ENCODE measurements around the gene AGTPBP1.
A peak's percentile ranks its signal among the peaks of the same experiment; 100 is the strongest.
"Not testable (repeated sequence)": the region's sequence is repeated elsewhere in the genome, so short reads cannot be mapped to it uniquely, and the experiment has no call there.

The AGTPBP1 gene, protein sequence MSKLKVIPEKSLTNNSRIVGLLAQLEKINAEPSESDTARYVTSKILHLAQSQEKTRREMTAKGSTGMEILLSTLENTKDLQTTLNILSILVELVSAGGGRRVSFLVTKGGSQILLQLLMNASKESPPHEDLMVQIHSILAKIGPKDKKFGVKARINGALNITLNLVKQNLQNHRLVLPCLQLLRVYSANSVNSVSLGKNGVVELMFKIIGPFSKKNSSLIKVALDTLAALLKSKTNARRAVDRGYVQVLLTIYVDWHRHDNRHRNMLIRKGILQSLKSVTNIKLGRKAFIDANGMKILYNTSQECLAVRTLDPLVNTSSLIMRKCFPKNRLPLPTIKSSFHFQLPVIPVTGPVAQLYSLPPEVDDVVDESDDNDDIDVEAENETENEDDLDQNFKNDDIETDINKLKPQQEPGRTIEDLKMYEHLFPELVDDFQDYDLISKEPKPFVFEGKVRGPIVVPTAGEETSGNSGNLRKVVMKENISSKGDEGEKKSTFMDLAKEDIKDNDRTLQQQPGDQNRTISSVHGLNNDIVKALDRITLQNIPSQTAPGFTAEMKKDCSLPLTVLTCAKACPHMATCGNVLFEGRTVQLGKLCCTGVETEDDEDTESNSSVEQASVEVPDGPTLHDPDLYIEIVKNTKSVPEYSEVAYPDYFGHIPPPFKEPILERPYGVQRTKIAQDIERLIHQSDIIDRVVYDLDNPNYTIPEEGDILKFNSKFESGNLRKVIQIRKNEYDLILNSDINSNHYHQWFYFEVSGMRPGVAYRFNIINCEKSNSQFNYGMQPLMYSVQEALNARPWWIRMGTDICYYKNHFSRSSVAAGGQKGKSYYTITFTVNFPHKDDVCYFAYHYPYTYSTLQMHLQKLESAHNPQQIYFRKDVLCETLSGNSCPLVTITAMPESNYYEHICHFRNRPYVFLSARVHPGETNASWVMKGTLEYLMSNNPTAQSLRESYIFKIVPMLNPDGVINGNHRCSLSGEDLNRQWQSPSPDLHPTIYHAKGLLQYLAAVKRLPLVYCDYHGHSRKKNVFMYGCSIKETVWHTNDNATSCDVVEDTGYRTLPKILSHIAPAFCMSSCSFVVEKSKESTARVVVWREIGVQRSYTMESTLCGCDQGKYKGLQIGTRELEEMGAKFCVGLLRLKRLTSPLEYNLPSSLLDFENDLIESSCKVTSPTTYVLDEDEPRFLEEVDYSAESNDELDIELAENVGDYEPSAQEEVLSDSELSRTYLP

DNA sequence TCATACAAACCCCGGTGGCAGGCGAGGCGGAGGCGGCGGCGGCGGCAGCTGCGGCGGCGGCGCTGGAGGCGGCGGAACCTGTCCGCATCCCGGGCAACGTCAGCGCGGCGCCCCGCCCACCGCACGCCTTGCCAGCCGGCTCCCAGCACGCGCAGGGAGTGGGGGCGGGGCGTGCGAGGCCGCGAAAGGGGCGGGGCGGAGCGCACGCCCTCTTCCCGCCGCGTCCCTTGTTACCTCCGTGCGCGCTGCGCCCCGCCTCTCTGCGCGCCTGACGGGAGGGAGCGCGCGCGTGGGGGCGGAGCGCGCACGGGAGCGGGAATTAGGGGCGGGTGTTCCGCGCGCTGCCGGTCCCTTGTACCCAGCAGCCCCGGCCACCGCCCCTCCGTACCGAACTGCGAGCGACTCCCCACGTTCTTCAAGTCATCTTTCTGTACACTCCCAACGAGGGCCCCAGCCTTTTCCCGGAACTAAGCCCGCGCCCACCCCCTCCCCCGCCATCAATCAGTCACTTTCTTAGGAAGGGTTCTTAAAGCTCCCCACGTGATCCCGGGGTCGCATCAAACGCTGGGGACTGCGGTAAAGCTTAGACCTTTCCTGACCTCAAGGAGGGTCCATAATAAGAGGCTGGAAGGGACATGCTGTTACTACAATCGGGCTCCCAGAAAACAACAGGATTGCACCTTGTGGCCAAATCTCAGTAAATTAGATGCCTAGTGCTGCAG is at the start of gene AGTPBP1:
Gene AGTPBP1 (minus strand): TSS at position 80 of the 722 bp plus-strand sequence. CDS start 29,421 bp downstream, outside the sequence.
- DNase-seq (ENCODE audit: low spot score), result peak; percentile 95

DNA sequence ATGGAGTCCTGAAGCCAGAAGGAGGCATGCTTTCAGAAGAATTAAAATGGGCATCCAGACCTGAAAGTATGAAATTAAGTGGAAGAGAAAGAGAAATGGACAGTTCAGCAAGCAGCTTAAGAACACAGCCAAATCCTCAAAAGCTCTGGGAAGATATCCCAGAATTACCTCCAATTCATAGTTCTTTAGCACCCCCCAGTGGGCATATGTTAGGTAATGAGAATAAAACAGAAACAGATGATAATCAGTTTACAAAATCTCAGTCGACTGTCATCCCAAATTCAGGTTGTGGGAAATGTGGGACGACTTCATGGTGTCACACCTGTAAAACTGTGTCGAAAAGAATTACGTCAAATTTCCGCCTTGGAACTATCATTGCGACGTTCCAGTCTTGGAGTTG is 44.4 kb upstream of the AGTPBP1 start:
- DNase-seq (ENCODE audit: low spot score), result not testable (repeated sequence)

DNA sequence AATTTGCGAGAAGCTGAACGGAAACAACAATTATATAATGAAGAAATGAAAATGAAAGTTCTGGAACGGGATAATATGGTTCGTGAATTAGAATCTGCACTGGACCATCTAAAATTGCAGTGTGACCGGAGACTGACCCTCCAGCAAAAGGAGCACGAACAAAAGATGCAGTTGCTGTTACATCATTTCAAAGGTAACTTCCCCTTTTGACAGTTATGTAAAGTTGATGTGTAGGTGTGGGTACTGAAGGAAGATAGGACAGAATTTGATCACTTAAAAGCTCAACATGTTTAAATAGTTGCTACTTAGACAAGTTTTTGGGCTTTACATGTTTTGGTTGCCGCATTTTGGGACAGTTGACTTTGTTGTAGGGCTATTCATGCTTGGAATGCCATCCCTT is 32.1 kb upstream of the AGTPBP1 start:
- not testable (repeated sequence) for DNase-seq (ENCODE audit: low spot score)

DNA sequence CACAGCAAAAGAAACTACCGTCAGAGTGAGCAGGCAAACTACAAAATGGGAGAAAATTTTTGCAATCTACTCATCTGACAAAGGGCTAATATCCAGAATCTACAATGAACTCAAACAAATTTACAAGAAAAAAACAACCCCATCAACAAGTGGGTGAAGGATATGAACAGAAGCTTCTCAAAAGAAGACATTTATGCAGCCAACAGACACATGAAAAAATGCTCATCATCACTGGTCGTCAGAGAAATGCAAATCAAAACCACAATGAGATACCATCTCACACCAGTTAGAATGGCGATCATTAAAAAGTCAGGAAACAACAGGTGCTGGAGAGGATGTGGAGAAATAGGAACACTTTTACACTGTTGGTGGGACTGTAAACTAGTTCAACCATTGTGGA is 20.0 kb upstream of the AGTPBP1 start:
- not testable (repeated sequence) for DNase-seq (ENCODE audit: low spot score)

DNA sequence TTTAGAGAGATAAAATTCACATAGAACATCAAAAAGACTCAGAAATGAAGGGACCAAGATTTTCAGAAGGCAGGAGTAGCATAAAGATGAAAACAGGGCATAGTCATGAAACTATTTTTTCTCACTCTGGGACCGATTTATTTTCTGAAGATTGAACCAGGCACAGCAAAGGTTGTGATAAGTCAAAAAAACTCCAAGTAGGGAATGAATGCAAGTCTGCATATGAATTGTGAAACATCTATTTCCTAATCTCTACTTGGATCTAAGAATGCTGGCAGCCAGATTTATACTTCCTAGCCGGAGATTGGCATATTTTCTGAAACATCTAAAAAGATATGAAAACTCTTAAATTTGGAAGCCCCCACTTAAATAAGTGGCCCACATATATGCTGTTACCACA is 16.0 kb upstream of the AGTPBP1 start:
- DNase-seq (ENCODE audit: low spot score), result not testable (repeated sequence)

DNA sequence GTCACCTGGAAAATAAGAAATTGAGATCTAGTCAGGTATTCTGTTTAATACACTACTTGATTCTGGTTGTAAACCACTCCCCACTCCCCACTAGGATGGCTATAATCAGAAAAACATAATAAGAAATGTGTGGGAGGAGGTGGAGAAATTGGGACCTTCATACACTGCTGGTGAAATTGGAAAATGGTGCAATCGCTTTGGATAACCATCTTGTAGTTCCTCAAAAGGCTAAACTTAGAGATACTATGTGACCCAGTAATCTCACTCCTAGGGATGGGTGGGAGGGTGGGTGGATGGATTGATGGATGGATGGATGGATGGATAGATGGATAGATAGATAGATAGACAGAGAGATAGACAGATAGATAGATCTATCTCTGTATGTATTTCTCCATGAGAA is 14.5 kb upstream of the AGTPBP1 start:
- not testable (repeated sequence) for DNase-seq (ENCODE audit: low spot score)

DNA sequence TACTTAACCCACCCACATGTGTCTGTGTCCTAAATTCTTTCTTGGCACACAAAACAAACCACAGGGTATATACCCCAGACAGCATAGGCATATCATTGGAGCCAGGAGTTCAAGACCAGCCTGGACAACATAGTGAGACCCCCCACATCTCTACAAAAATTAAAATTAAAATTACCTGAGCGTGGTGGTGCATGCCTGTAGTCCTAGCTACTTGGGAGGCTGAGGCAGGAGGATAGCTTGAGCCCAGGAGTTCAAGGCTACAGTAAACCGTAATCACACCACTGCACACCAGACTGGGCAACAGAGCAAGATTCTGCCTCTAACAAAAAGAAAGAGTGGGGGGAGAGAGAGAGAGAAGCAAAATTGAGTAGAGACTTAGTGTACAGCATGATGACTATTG is 4.6 kb upstream of the AGTPBP1 start:
- DNase-seq (ENCODE audit: low spot score), result no peak

DNA sequence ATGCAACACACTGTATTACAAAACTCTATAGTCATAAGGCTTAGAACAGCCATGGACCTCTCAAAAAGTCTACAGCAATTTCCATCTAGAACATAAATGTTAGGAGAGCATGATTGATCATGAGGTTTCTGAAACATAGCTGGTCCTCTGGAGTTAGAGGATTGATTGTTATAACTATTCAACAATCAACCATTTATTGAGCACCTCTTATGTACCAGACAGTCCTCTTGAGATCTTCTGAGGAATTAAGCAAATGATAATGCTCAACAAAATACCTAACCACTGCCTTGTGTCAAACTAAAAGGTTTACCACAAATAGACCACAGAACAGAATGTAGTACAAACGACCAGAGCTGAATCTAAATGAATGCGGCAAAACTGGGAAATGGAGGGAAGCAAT is 3.4 kb upstream of the AGTPBP1 start:
- DNase-seq (ENCODE audit: low spot score), result no peak

DNA sequence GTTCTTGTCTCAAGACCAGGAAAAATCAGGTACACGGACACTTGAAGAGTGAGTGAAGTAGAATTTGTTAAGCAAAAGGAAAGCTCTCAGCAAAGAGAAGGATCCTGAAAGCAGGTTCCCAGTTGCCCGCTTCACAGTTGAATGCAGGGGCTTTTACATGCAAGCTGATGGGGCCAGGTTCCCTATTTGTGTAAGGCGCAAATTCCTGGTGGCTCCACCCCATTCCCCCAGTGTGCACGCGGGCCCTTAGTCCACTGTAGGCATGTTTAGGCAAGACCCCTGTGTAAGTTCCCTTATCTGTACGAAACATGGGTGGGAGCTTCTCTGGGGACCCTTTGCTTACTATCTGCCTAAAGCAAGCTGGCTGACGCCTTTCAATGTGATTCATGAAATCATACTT is 2.7 kb upstream of the AGTPBP1 start:
- no peak for DNase-seq (ENCODE audit: low spot score)

DNA sequence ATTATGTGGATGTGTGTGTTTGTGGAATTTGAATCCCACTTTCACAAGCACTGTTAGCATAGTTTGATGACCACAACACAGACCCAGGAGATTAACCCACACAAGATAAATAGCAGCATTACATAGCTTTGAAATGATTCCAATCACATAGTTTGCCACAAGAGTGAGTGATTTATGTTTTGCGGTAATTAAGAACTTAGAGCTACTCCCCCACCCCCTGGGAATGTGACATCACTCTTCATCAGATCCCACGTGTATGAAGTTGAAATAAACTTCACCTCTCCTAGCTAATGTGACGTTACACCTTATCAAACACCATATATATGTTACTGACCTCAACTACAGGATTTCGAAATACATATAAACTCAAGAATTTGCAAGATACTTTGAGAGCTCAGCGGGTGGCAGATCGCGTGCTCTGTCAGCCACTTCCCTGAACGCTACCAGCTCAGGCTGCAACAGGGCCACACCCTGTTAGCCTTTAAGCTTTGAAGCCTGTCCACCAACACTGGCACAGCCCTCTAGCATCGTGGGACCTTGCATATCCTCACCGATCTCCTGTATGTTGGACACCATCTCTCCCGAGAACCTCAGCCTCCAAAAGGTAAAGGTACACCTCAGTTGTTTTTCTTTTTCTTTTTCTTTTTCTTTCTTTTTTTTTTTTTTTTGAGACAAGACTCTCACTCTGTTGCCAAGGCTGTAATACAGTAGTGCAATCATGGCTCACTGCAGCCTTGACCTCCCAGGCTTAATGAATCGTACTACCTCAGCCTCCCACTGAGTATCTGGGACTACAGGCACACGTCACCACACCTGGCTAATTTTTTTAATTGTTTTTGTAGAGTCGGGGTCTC is 1.7 kb upstream of the AGTPBP1 start:
- DNase-seq (ENCODE audit: low spot score), result peak; percentile 84

DNA sequence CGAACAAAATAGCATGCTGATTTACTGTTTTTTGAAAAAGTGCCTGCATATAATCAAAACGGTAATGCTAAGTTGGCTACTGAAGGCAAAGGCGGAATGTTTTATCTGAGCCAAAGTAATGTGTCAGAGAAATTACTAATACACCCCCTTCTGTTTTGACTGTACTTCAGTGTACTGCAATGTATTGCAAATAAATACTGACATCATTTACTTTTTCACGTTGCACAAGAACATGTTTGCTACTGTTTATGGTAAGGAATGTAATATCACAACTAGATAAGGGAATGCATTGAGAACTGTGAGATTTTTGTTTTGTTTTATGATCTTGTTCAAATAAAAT is 813 bp upstream of the AGTPBP1 start:
- peak; percentile 30 for DNase-seq (ENCODE audit: low spot score)

DNA sequence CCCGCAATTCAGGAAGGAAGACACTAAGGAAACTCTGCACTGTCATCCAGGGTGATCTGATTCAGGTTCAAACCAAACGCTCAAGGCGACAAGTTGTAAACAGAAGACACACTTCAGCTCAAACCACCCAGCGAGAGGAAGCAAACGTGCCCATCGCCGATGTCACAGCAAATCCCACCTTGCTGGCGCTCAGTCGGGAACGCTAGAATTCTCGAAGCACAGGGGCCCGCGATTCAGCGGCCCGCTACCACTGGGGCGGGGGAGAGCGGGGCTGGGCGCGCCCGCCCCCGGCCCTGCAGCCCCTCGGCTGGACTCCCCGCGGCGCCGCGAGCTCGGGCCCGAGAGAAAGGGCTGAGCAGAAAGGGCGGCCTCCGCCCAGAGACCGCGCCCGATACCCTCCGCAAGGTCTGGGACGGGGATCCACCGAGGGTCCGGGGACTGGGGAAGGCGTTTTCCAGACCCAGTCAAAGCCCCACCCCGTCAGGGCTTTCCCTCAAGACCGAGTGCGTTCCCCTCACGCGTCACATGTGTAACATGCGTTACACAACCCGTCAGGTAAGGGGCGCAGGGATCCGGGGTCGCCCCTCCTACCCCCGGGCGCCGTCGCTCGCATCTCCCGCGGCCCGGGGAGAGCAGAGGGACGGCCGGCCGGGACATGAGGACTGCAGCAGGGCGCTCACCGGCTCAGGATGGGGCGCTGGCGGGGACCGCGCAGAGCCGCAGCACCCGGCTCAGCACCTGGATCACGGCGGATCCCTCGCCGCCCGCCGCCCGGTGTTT is 469 bp downstream of the AGTPBP1 start:
- peak; percentile 49 for DNase-seq (ENCODE audit: low spot score)

DNA sequence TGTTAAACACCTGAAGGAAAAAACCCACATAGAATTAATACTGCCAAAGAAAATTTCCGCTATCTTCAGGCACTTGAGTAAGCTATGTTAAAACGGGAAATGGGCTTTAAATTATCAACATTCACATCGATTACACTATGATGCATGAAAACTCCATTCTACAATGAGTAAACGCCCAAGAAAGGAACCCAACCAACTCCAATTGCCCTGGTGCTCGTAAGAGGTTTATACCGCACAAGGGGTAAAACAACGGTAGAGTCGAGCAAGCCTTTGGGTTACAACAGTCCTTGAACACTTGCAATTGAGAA is 1.0 kb downstream of the AGTPBP1 start:
- no peak for DNase-seq (ENCODE audit: low spot score)

DNA sequence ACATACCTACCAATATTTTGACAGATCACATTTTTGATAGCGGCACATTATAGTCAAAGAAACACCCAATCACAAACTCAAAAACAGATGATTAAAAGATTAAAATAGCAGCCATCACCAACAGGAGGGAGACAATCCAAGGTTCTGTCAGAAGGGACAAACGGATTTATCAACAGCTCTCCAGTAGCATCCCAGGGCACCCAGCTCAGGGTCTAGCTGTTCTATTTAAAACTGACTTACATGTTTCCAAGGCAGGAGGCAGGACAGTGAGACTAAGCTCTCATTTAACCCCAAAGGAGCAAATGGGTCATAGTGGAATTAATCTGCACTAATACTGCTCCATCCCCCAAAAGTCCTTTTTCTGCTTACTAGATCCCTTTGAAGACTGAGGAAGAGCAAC is 3.2 kb downstream of the AGTPBP1 start:
- DNase-seq (ENCODE audit: low spot score), result no peak

DNA sequence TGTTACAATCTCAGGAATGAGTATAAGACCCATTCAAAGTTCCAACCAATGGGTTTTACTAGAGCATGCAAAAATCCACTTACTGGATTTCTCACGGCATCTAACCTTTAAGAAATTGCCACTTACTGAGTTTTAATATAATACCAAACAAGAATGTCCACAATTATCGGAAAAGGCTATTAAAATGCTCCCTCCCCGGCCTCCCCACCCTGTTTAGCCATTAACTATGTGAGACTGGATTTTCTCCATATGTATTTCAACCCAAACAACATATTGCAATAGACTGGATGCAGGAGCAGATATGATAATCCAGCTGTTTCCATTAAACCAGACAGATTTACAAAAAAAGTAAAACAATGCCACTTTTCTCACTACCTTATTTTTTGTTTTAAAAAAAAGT is 4.1 kb downstream of the AGTPBP1 start:
- no peak for DNase-seq (ENCODE audit: low spot score)

DNA sequence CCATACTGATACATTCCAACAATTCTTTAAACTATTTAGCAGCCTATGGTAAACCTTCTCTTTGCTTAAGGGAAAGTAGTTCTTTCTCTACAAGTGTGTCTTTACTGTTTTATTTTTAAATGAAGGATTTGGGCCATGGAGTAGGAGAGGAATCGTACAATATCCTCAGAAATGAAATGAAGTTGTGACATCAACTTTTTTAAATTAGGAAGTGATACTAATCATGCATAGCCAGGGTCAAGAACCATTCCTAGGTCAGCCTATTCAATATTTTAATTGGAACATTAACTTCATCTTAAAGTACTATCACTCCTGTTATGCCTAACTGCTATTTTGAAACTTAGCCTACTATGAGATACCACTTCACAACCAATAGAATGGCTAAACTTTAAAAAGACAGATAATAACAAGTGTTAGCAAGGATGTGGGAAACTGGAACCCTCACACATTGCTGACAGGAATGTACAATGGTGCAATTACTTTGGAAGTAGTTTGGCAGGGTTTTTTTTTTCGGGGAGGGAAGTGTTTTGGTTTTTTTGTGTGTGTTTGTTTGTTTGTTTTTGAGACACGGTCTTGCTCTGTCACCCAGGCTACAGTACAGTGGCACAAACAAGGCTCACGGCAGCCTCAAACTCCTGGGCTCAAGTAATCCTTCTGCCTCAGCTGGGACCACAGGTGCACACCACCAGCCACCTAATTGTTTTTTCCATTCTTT is 10.7 kb downstream of the AGTPBP1 start:
- no peak for DNase-seq (ENCODE audit: low spot score)

DNA sequence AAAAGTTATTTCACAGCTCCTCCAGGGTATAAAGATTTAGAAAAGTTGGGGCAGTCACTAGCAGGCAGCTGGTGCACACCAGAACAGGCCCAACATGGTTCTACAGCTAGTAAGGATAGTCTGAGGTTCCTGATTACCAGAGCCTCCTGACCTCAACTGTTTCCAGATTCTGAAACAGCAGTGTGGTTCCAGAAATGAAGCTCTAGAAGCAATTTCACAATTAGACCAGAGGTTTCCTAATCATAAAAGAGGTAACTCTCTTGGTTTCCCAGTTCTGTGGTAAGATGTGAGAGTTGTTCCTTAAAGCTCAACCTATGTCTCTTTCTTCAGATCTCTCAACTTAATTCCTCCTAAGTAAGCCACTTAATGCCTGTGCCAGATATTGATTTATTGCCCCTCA is 11.9 kb downstream of the AGTPBP1 start:
- DNase-seq (ENCODE audit: low spot score), result no peak

DNA sequence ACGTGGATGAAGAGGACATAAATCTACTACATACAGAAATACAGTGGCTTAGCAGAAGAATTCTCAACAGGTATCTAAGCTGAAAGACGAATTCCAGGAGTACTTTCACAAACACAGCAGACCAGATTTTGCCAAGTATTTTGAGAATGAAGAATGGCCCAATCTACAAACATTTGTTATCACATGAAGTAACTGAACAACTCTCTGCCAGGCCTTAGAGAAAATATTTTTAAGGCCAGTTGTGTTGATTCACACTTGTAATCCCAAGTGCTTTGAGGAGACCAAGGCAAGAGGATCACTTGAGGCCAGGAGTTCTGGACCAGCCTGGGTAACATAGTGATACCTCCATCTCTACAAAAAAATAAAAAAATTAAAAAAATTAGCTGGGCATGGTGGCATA is 14.3 kb downstream of the AGTPBP1 start:
- no peak for DNase-seq (ENCODE audit: low spot score)

DNA sequence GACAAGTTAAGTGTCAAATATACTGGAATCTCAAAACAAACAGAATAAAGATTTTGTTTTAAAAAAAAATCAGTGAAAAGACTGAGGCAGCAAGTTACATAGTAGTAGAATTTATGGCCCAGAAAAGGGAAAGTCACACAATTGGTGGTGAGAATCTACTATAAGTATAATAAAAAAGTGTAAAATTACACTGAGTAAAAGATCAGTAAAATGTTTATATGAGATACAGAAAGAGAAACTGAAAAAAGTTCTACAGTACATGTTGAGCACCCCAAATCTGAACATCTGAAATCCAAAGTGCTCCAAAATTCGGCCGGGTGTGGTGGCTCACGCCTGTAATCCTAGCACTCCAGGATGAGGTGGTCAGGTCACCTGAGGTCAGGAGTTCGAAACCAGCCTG is 15.0 kb downstream of the AGTPBP1 start:
- DNase-seq (ENCODE audit: low spot score), result no peak

DNA sequence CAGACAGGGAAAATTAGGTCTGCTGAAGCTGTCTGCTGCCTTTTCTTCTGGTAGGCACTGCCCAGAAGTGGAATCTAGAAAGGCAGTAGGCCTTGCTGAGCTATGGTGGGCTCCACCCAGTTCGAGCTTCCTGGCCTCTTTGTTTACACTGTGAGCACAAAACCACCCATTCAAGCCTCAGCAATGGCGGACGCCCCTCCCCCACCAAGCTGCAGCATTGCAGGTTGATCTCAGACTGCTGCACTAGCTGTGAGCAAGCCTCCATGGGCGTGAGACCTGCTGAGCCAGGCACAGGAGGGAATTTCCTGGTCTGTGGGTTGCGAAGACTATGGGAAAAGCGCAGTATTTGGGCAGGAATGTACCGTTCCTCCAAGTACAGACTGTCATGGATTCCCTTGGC is 18.5 kb downstream of the AGTPBP1 start:
- DNase-seq (ENCODE audit: low spot score), result no peak
